HG03521 (cell line): ENCODE data around the gene GPC1.

Source experiments
- ATAC-seq: cut with Tn5 transposase; IDR thresholded peaks from one replicate; pipeline ENCODE4 v1.9.1; 2021; ENCODE audit warnings: mild to moderate bottlenecking, moderate library complexity; ENCODE audit not compliant: unreplicated experiment

The GPC1 gene

DNA sequence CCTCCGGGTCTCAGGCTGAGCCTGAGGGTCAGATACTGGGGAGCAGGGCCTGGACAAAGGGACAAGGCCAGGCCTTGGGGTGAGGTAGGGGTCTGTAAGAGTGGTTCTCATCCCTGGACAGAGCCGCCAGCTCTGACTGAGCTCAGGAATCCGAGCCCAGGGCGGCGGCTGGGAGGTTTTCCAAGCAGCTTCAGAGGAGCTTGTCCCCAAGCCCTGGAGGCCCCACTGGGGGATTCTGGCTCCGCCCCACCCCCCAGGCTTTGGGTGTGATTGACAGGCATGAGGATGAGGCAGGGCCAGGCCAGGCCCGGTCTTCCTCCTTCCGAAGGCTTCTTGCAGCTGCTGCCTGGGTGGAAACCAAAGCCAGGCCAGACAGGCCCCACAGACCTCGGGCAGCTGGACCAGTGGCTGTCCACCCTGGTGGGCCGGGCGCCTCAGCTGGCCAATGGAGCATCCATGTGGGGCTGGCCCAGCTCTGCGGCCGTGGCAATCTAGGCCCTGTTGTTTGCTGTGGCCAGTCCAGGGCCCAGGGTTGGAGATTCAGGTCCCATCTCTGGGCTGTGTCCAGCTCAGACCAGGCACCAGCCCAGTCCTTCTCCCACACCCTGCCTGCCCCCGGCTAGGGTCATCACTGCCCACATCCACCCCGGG is 23.1 kb upstream of the GPC1 start:
- ATAC-seq, result no peak

DNA sequence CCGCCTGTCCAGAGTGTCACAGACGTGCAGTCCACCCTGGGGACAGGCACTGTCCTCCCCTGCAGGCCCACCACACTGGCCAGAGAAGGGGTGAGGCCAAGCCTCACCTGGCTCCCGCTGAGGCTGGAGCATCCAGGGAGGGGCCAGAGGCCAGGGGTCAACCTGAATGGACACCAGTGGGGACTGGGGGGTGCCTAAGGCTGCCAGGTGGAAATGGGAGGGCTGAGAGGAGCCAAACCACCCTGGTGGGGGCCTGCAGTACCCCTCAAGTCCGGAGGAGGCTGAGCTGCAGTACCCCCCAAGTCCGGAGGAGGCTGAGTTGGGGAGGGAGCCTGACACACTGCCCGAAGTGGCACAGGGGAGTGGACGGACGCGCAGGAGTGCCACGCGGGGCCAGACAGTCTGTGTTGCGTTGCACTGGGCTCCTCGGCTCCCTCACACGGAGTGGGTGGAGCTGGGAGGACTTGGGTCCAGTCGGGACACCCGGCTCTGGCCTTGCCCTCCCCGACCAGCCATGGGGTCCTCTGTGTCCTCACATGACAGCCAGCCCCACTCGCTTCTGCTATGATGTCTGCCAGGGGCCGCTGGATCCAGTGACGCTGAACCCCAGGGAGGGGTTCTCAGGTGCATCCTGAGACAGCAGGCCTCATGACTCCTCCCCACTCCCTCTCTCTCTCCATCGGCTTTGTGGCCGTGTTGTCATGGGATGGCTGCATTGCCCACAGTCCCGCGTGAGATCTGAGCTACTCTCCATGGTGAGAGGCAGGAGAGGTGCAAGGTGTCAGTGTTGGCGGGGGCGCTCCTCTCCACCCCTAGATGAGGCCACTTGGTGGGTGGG is 22.3 kb upstream of the GPC1 start:
- ATAC-seq, result no peak

DNA sequence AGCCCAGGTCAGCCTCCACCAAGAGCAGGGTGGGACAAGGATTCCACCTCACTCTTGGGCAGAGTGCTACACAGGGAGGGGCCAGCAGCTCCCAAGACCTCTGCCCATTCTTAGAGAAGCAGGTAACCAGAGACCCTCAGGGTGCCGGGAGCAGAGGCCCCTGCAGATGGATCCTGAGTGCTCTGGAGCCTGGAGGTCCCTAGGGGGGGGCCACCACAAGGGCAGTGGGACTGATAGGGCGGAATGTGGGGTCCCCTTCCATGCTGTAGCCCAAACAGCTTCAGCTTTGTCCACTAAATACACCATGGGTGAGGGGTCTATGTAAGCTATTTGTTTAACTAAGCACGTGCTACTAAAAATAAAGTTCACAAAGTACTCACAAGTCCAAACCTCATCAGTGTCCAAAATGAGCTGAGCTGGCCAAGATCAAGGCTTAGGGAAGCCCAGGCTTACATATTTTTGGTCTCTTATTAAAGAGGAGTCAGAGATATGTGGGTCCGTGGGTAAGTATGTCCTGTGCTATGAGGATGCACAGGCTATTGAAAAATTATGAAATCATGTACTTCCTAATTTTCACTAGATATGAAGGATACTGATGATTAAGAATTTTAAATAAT is 21.5 kb upstream of the GPC1 start:
- ATAC-seq, result no peak

DNA sequence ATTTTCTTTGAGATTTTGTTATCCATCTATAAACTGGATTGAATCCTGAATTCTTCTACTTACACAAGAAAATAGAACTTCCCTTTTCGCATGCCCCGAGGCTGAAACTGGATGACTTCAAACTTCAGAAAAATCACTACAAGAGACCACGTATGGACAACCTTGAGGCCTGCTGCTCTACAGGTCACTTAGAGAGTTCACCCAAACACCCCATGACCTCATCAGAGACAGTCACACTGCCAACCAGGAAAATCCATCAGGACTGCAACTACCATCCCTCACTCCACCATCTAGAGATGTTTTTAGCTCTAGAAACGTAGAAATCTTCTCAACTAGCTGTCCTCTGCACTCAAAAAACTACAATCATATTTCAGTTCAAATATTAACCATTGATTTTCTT is 18.6 kb upstream of the GPC1 start:
- no peak for ATAC-seq

DNA sequence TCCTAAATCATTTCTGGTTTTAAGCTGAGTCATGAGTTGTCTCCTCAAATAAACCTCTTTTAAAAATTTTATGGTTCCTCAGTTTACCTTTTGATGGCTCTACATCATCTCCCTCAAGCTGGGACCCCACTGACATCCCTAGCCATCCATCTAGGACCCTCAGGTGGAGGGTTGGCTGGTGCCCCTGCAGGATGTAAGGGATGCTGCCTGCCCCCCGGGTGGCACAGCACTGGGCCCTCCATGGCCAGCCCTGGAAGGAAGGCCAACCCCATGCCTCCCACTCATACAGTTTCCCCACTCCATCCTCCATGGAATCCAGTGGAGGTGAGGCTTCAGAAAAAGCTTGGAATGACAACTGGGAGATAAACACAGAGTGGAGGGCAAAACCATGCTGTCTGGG is 17.2 kb upstream of the GPC1 start:
- ATAC-seq, result no peak

DNA sequence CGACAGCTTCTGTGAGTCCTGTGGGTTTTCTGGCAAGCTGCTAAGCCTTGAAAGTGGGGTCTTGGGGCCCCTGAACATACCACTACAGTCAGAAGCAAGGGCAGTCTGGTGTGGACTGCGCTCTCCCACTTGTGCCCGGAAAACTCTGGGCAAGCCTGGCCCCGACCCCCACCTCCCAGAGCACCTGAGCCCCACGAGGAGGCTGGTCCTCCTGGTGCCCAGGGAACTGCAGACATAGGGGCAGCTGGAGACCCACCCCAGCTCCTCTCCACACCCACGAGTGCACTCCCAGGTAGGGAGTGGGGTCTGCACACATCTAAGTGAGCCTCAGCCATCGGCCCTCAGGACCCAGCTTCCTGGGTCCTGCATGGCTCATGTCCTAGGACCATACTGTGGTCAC is 16.2 kb upstream of the GPC1 start:
- no peak for ATAC-seq

DNA sequence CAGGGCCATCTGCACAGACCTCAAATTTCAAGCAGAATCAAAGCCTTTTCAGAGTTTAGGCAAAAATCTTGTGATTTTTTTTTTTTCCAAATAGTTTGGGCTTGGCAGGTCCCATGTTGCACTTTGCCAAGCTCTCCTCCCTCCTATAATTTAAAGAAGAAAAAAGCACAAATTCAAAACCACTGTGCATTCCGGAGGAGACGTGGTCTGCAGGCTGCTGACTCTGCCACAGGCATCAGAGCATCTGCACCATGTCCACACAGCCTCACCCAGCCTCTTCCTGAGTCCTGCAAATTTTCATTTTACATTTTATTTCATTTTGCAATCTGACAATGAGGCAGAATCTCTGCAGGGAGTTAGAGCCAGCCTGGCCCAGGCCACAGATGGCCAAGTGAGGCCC is 15.7 kb upstream of the GPC1 start:
- no peak for ATAC-seq

DNA sequence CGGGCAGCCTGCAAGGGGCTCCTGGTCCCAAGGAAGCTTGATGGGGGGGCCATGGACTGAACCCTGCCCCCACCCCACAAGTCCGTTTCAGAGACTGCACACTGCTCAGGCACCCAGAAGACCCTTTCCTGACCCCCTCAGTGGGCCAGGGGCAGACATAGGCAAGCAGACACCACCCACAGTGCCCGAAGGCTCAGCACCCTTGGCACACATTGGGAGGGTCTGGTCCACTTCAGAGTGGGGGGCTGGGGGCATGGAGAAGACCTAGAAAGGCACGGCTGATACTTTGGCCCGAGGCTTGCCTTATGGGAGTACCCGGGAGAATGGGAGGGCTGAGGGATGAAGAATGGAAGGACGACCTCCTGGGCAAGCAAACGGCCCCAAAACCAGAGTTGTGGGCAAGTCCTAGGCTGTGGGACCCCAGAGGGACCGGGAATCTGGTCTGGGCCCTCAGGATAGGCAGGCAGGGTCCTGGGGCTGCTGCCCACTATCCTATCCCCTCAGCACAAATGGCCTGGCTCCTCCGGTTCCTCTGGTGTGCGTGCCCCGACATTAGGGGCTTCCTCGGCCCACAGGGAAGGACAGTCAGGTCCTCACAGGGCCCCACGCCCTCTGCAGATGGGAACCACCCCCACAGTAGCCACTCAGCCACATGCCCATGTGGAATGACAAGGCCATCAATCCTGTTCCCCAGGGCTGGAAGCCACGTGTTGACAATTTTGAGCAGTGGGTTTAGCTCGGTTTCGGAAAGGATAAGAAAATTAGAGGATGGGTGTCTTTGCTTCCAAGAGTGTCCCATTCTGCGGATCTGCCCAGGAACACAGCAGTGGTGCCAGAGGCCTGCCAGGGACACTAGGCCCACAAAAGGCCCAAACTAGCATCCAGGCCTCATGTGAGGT is 15.0 kb upstream of the GPC1 start:
- ATAC-seq, result no peak

DNA sequence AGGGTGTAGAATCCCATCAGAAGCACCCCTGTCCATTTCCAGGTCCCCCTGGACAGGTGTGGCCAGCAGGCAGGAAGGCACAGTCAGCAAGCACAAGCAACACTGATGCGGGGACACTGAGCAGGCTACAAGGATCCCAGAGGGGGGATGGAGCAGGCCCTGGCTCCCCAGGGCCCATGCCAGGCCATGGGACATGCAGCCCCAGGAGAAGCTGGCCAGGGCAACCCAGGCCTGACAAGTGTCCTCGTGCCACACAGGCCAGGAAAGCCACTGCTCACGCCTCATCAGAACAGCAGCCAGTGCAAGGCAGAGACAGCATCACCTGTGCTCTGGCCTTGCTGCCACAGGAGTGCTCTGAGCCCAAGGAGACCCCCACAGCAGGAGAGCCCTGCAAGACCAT is 14.1 kb upstream of the GPC1 start:
- no peak for ATAC-seq

DNA sequence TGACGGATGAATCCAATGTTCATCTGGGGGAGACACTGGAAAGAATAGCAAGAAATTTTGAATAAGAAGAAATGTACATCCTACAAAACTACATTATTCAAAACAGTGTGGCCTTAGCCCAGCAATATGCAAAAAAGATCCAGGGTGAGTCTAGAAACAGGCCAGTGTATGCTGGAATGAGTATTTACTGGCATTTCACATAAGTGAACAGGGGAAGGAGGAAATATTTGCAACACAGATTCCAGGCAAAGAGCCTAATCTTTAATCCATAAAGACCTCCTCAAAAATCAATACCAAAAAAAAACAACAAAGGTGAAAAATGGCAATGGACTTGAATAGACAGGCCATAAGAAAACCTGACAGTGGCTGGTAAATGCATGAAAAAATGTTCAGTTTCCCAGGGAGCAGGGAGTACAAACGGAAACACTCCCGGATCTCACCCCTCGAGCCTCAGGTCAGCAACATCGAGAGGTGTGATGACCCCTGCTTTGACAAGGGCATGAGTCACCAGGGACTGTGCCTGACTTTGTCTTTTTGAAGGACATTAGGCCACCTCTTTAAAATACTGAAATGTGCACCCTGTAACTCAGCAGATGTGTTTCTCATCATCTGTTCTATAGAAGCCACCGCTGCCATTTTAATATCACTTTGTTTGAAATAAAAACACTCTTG is 12.7 kb upstream of the GPC1 start:
- no peak for ATAC-seq

DNA sequence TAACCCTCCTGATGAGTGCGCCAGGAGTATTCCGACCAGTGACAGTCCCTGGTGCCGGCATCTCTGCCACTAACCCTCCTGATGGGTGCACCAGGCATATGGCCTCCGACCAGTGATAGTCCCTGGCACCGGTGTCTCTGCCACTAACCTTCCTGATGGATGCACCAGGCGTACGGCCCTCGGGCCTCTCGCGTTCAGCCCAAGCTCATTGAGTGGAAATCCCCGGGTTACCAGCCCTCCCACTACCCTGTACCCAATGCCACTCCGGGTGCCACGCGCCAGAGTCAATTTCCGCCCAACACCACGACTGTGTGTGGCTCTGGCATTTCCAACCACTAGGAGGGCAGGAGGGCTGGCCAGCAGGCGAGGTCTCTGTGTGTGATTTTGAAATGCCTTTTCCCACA is 11.7 kb upstream of the GPC1 start:
- ATAC-seq, result no peak

DNA sequence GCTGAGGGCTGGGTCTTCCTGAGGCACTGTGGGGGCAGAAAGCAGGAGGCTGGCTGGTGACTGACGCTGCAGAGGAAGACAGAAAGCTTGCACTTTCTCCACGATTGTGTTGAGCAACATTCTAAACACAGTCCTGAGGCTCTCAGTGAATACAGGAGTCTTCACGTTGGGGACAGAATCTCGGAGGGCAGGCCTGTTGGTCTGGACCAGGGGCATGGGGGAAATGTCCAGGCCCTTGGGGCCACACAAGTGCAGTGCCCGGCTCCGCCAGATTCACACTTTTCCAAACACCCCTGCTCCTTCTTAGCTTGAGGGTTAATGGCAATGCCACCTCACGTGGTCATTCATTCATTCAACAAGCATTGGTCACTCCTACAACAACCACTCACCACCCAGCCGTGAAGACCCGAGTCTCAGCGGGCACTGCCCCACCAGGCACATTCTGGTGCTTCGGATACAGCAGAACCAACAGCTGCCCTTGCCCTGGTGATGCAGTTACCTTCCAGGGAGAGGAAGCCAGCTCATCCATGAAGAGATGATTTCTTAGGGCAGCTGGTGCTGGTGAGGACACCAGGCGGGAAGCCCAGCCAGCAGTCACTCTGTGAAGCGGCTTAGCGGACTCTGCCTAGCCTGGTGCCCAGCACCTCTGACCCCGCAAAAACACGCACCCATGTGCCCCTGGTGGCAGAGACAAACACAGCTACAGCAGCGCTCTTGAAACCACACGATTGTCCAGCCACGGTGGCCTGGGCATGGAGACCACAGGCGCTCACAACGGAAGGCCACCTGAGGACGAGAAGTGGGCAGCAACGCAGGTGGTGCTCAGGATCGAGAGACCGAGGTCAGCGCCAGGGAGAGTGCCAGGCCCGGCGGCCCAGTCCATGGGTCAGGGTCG is 10.9 kb upstream of the GPC1 start:
- no peak for ATAC-seq

DNA sequence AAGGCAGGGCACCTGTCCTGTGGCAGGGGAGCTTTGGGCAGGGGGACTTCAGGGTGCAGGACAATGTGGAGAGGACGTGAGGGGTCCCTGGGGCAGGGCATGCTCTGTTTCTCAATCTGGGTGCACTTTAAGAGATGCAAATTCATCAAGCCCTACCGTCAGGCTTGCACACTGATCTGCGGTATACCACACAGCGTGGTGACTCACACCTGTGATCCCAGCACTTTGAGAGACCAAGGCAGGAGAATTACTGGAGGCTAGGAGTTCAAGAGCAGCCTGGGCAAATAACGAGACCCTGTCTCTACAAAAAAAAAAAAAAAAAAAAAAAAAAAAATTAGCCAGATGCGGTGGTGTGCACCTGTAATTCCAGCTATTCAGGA is 10.2 kb upstream of the GPC1 start:
- ATAC-seq, result no peak

DNA sequence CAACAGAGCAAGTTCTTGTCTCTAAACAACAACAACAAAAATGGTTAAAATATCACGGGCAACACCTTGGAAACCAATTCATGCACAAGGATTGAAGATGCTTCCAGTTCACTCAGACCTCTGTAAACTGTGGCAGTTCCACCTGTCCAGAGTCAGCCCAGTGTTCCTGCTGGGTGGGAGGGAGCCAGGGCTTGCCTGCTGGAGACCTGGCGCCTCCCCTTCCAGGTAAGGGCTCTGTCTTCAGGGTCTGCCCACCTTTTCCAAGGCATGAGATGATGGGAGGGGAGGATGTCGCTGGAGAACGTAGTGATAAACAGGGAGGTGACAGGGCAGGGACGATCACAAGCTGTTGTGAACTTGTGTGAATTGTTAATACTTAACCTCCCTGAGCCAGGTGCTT is 9.8 kb upstream of the GPC1 start:
- no peak for ATAC-seq

DNA sequence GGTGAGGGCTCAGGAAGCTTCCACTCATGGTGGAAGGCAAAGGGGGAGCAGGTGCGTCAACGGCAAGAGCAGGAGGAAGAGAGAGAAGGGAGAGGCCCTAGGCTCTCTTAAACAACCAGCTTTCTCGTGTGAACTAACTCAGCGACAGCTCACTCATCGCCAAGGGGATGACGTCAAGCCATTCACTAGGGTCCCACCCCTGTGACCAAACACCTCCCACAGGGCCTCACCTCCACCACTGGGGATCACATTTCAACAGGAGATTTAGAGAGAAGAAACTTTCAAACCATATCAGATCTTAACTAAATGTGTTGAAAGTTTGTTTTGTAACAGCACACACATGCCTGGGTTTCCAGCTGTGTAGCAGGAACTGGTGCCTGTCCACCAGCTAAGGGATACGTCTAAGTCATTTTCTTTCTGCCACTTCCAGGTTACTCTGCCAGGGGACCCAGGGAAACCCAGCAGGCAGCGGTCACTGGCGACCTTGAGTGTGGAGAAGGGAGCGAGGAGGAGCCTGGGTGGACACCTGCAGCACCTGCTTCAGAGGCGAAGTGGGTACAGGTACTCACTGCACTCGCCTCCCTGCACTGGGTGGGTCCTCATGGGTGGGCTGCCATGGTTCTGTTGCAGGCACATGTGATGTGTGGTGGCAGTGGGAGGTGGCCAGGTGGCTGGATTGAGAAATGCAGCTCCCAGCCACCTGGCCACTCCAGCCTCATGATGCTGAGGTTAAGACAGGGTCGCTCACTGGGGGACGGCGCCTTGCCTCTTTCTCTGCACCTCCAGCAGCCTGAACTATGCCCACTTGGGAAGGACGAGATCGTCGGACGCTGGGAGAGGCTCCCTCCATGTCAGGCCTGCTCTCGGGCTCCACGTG is 8.4 kb upstream of the GPC1 start:
- ATAC-seq, result no peak

DNA sequence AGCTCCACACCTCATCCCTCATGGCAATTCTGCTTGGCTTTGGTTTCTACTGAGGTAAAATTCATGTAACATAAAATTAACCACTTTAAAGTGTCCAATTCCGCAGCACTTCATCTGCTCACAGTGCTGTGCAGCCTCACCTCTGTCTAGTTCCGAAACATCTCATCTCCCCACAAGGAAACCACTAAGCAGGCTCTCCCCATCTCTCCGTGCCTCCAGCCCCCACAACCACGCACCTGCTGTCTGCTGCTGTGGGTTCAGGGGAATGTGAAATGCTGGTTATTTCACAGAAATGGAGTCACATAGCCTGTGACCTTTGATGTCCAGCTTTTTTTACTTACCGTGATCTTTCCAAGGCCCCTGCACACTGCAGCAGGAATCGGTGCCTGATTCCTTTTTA is 7.7 kb upstream of the GPC1 start:
- no peak for ATAC-seq

DNA sequence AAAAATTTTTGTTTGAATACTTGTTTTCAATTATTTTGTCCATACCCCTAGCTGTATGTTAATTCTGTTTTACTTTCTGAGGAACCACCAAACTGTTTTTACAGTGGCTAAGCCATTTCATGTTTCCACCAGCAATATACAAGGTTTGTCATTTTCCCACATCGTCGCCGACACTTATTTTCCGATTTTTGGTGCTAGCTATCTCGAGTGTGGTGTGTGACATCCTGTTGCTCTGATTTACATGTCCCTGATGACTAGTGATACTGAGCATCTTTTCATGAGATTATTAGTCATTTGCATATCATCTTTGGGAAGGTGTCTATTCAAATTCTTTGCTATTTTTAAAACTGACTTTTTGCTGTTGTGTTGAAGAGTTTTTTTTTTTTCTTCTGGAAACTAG is 7.2 kb upstream of the GPC1 start:
- no peak for ATAC-seq

DNA sequence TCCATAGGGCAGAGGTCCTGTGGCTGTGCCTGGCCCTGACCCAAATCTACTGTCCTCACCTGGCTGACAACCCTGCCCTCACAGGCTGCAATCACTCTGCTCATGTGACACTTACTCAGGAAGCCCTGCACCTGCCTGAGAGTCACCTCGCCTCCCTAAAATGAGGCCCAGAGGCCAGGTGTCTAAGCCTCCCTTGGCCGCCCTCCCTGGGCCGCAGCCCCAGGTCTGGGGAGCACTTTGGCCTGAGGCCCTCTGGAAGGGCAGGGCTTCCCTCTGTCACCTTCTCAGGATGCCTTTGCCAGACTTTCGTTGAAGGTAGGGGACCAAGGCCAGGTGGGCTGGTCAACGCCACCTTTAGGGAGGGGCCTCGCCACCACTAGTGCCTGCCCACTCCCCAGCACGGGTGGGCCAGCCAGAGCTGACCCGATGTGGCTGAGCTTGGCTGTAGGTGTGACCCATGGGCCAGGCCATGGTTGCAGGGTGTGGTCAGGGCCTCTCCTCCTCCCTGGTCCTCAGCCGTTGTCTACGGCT is 6.1 kb upstream of the GPC1 start:
- ATAC-seq, result no peak
